Measurements from ENCODE around the gene RPL34. TPM values are rescaled to one million over a fixed set of nuclear protein-coding genes. Genes with fewer than 3 reads are reported as not detected.

RPL34 gene
- total and polyA plus RNA-seq, 2 of the 8 experiments (the other 6 are each of a cell fraction or from before 2014, with no cell fraction given): 1,430 to 2,987 TPM

DNA sequence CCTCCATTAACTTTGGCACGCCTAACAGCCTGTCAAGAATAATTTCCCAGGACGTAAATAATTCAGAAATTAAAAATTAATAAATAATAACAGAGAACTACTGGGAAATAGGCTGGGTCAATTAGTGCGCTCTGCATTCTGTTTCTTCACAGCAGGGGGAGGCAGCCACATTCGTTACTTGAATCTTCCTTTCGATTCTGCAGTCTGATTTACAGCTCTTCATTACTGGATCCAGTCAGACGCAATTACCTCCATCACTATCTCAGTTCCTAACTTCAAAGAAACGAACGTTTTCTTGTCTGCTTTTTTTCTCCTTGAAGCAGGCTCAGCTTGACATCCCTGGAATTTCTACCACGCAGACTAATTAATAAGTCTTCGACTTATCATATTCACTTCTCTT is 9.0 kb upstream of the RPL34 start:
- Histone ChIP-seq H4K91ac (replicated peaks; ENCODE audit: insufficient read length, low read length) (no peak overlapping the region), H3K79me2 (ENCODE audit: control insufficient read depth in 1 of 2, insufficient read depth in 2 of 2, low read length in 2 of 2) (no peaks in the 10 kb centered on the region), H3K4me3 (ENCODE audit: extremely low read depth in 1 of 4, insufficient read depth in 2 of 4, low read depth in 3 of 4, low read length in 4 of 4) (no peak overlapping the region)
- no peak for TF ChIP-seq TCF12 (IDR thresholded peaks at IDR 0.05; ENCODE audit: low read depth, low read length)
- TF ChIP-seq TEAD4 (IDR thresholded peaks at IDR 0.05; ENCODE audit: low read depth, low read length): no peak
- TF ChIP-seq TBP (IDR thresholded peaks at IDR 0.05; ENCODE audit: low read depth, low read length): no peak
- no peak for TF ChIP-seq POLR2A (IDR thresholded peaks at IDR 0.05; ENCODE audit: control extremely low read depth in 1 of 2, low read depth in 2 of 2, low read length in 2 of 2)
- no peak for TF ChIP-seq GTF2F1 (IDR thresholded peaks at IDR 0.05; ENCODE audit: borderline replicate concordance, low read depth, low read length)
- no peak for TF ChIP-seq SIN3A (conservative IDR thresholded peaks at IDR 0.05 in 1 of 2, IDR thresholded peaks at IDR 0.05 in 1 of 2; ENCODE audit: low read depth in 1 of 2, low read length in 2 of 2)
- no peak for TF ChIP-seq CEBPB (IDR thresholded peaks at IDR 0.05; ENCODE audit: low read depth, low read length)
- TF ChIP-seq EP300 (IDR thresholded peaks at IDR 0.05; ENCODE audit: borderline replicate concordance in 1 of 2, low read depth in 2 of 2, low read length in 2 of 2): no peak
- TF ChIP-seq MAFK (IDR thresholded peaks at IDR 0.05; ENCODE audit: low read depth, low read length): no peak
- TF ChIP-seq, protein P1, sequence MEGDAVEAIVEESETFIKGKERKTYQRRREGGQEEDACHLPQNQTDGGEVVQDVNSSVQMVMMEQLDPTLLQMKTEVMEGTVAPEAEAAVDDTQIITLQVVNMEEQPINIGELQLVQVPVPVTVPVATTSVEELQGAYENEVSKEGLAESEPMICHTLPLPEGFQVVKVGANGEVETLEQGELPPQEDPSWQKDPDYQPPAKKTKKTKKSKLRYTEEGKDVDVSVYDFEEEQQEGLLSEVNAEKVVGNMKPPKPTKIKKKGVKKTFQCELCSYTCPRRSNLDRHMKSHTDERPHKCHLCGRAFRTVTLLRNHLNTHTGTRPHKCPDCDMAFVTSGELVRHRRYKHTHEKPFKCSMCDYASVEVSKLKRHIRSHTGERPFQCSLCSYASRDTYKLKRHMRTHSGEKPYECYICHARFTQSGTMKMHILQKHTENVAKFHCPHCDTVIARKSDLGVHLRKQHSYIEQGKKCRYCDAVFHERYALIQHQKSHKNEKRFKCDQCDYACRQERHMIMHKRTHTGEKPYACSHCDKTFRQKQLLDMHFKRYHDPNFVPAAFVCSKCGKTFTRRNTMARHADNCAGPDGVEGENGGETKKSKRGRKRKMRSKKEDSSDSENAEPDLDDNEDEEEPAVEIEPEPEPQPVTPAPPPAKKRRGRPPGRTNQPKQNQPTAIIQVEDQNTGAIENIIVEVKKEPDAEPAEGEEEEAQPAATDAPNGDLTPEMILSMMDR (IDR thresholded peaks at IDR 0.05; ENCODE audit: control extremely low read depth in 1 of 3, insufficient read depth in 1 of 3, low read depth in 1 of 3, low read length in 3 of 3): no peak
- TF ChIP-seq HDAC2 (IDR thresholded peaks at IDR 0.05; ENCODE audit: borderline replicate concordance in 1 of 2, low read depth in 2 of 2, low read length in 2 of 2): no peak
- TF ChIP-seq KDM4A (IDR thresholded peaks at IDR 0.05; ENCODE audit: low read depth, low read length, severe bottlenecking): no peak

More for the DNA sequence above, 9.0 kb upstream of the RPL34 start:
- FAIRE-seq (no peak), DNase-seq (ENCODE audit: low read depth in 1 of 2, low spot score in 2 of 2) (no peak)
- Histone ChIP-seq H3K4ac (replicated peaks; ENCODE audit: insufficient read length, low read depth, low read length) (no peak overlapping the region), H3K56ac (replicated peaks; ENCODE audit: insufficient read length, low read depth, low read length) (no peak overlapping the region), H2BK5ac (ENCODE audit: low read depth, low read length) (no peak overlapping the region), H3K23ac (ENCODE audit: insufficient read length) (no peak overlapping the region), H3K9ac (replicated peaks in 1 of 4; ENCODE audit: extremely low read depth in 1 of 4, low read depth in 3 of 4, low read length in 3 of 4) (no peak overlapping the region), H3K18ac (ENCODE audit: extremely low read depth, low read length) (no peak overlapping the region), H4K8ac (ENCODE audit: extremely low read depth, insufficient read depth, low read length) (no peak overlapping the region), H3K4me1 (replicated peaks in 1 of 4; ENCODE audit: control insufficient read depth in 3 of 4, insufficient read depth in 4 of 4, low read length in 3 of 4) (no peaks in the 10 kb centered on the region), H2AK5ac (ENCODE audit: low read depth, low read length) (no peak overlapping the region), H3K36me3 (ENCODE audit: control insufficient read depth in 2 of 4, insufficient read depth in 4 of 4, low read length in 3 of 4) (no peaks in the 10 kb centered on the region), H2BK12ac (ENCODE audit: low read depth, low read length) (no peak overlapping the region), H3K4me2 (ENCODE audit: insufficient read depth in 1 of 2, low read depth in 2 of 2, low read length in 2 of 2) (no peak overlapping the region), H4K20me1 (replicated peaks in 1 of 2; ENCODE audit: control insufficient read depth in 1 of 2, insufficient read depth in 2 of 2, low read length in 2 of 2) (no peaks in the 10 kb centered on the region), H3K27ac (ENCODE audit: low read depth, low read length) (no peak overlapping the region), H2BK20ac (ENCODE audit: low read length) (no peak overlapping the region), H3K79me1 (ENCODE audit: low read depth, low read length) (no peaks in the 10 kb centered on the region), H2AFZ (ENCODE audit: low read length) (no peak overlapping the region), H2BK15ac (ENCODE audit: low read length) (no peak overlapping the region), H3K23me2 (ENCODE audit: low read depth, low read length) (no peaks in the 10 kb centered on the region), H2BK120ac (replicated peaks; ENCODE audit: low read depth, low read length) (no peak overlapping the region), H3K14ac (ENCODE audit: insufficient read length) (no peak overlapping the region), H4K5ac (ENCODE audit: insufficient read length, low read depth, low read length) (no peak overlapping the region), H3K27me3 (replicated peaks in 1 of 4; ENCODE audit: control insufficient read depth in 3 of 4, extremely low read depth in 1 of 4, insufficient read depth in 3 of 4, low read length in 3 of 4) (no peaks in the 10 kb centered on the region), H3K9me3 (ENCODE audit: insufficient read depth in 2 of 2, low read depth in 1 of 2, low read length in 1 of 2) (no peaks in the 10 kb centered on the region)
- 83% methylated on average over 10 of the region's 10 CpGs; no CpG with 5 or more reads in 1 of the 2 experiments for WGBS, 2 experiments (ENCODE audit: extremely low coverage in 1 of 2, insufficient coverage in 1 of 2, insufficient read length in 1 of 2, insufficient replicate concordance in 2 of 2, low coverage in 1 of 2, low lambda C conversion rate in 2 of 2, missing lambda C conversion rate in 1 of 2)
- CTCF ChIA-PET (ENCODE audit: partially characterized antibody): no interaction called here
- POLR2A ChIA-PET (ENCODE audit: partially characterized antibody): interaction anchor here (1.9 kb wide), 1 partner anchor 9 kb away, joined by 14 read pairs; the partner anchor contains the start of gene RPL34

Data from H1 (cell line).